Measurements from ENCODE around the gene HEATR5B. TPM values are rescaled to one million over a fixed set of nuclear protein-coding genes. Genes with fewer than 3 reads are reported as not detected.
"Not testable (repeated sequence)": the region's sequence is repeated elsewhere in the genome, so short reads cannot be mapped to it uniquely, and the experiment has no call there.

Gene HEATR5B
- total RNA-seq, 1 donor: 29.3 TPM

GRCh38 chr2:37000988-37001556 is 83.1 kb downstream of the HEATR5B start:
- no peaks in the 10 kb centered on the region for H3K79me2 ChIP-seq (ENCODE audit: insufficient read depth, low read length)

DNA sequence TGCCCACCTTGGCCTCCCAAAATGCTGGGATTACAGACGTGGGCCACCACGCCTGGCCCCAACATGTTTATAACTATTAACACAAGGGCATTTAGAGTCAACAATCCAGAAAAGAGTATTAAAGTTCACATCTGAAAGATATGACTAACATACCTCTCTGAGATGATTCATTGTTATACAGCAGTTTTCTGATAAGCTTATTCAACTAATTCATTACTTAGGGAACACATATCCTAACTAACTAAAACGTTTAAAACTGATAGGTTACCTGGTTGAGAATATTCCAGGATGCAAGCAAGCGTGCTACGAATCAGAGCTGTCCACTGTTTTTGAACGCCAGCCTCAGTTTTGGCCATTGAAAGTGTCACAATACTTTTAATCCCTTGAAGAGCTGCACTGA is 83.9 kb downstream of the HEATR5B start:
- peaks cover 7% of the 10 kb centered on the region for H3K4me1 ChIP-seq (ENCODE audit: insufficient read depth, low read length)
- peak; percentile 44 for DNase-seq (ENCODE audit: insufficient read length, low spot score, missing footprints)

More at GRCh38 chr2:37000988-37001556, 83.1 kb downstream of the HEATR5B start:
- Histone ChIP-seq H3K4me3 (ENCODE audit: insufficient read depth, low read length) (no peak overlapping the region), H3K4me1 (ENCODE audit: insufficient read depth, low read length) (peaks cover 7% of the 10 kb centered on the region), H3K27me3 (ENCODE audit: insufficient read depth, low read length) (no peaks in the 10 kb centered on the region), H2AFZ (ENCODE audit: low read length) (no peak overlapping the region), H3K36me3 (ENCODE audit: insufficient read depth, low read length) (peaks cover 28% of the 10 kb centered on the region), H3K4me2 (ENCODE audit: insufficient read depth, low read length) (no peak overlapping the region), H4K20me1 (ENCODE audit: insufficient read depth, low read length) (no peaks in the 10 kb centered on the region), H3K9me3 (ENCODE audit: low read depth, low read length) (no peaks in the 10 kb centered on the region), H3K27ac (ENCODE audit: low read depth, low read length) (no peak overlapping the region)
- TF ChIP-seq CTCF (IDR thresholded peaks at IDR 0.05; ENCODE audit: extremely low read depth, low read depth, low read length): no peak
- no peak for DNase-seq (ENCODE audit: insufficient read length, low spot score, missing footprints)

GRCh38 chr2:36999416-36999815 is 84.8 kb downstream of the HEATR5B start:
- not testable (repeated sequence) for H3K79me2 ChIP-seq (ENCODE audit: insufficient read depth, low read length); H4K20me1 ChIP-seq (ENCODE audit: insufficient read depth, low read length); H3K4me1 ChIP-seq (ENCODE audit: insufficient read depth, low read length); H3K9me3 ChIP-seq (ENCODE audit: low read depth, low read length); H3K4me2 ChIP-seq (ENCODE audit: insufficient read depth, low read length); H2AFZ ChIP-seq (ENCODE audit: low read length); H3K27me3 ChIP-seq (ENCODE audit: insufficient read depth, low read length); DNase-seq (ENCODE audit: insufficient read length, low spot score, missing footprints); H3K27ac ChIP-seq (ENCODE audit: low read depth, low read length); H3K4me3 ChIP-seq (ENCODE audit: insufficient read depth, low read length)
- peaks cover 26% of the 10 kb centered on the region for H3K36me3 ChIP-seq (ENCODE audit: insufficient read depth, low read length)

More for the DNA sequence above, 83.9 kb downstream of the HEATR5B start:
- no peak overlapping the region for H2AFZ ChIP-seq (ENCODE audit: low read length)
- no peak overlapping the region for H3K4me2 ChIP-seq (ENCODE audit: insufficient read depth, low read length)
- H4K20me1 ChIP-seq (ENCODE audit: insufficient read depth, low read length): no peaks in the 10 kb centered on the region
- H3K4me3 ChIP-seq (ENCODE audit: insufficient read depth, low read length): no peak overlapping the region
- no peak for TF ChIP-seq CTCF (IDR thresholded peaks at IDR 0.05; ENCODE audit: extremely low read depth, low read depth, low read length)
- no peaks in the 10 kb centered on the region for H3K27me3 ChIP-seq (ENCODE audit: insufficient read depth, low read length)
- no peaks in the 10 kb centered on the region for H3K9me3 ChIP-seq (ENCODE audit: low read depth, low read length)
- H3K79me2 ChIP-seq (ENCODE audit: insufficient read depth, low read length): no peaks in the 10 kb centered on the region
- H3K36me3 ChIP-seq (ENCODE audit: insufficient read depth, low read length): peaks cover 26% of the 10 kb centered on the region
- H3K27ac ChIP-seq (ENCODE audit: low read depth, low read length): peak overlapping the region; percentile 0

DNA sequence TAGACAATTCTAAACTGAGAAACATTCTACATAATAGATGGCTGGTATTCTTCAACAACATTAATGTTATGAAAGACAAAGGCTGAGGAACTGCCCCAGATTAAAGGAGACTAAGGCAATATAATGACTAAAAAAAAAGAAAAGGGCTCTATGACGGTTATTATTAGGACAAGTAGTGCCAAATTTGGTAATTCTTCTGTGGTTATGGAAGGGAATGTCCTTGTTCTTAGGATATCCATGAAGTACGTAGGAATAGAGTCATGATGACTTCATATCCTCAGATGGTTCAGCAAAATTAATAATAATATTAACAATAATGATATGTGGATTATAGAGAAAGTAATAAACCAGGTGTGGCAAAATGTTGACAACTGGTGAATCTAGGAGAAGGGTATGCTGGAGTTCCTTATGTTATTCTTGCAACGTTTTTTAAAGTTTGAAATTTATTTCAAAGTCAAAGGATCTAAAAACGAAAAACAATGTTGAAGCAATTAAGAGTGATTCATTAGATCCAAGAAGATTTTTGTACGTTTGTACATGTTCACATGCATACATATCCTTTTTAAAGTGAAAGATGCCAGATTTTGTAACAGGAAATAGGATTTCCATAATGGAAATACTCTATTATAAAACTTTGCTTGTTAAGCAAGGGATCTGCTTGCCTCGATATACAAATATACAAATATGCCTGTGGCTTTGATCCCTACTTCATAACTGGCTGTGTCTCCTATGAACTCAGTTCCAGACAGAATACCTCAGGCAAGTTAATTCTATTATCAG is 90.1 kb downstream of the HEATR5B start:
- DNase-seq (ENCODE audit: insufficient read length, low spot score, missing footprints): no peak
- TF ChIP-seq CTCF (IDR thresholded peaks at IDR 0.05; ENCODE audit: extremely low read depth, low read depth, low read length): no peak
- no peaks in the 10 kb centered on the region for H3K27me3 ChIP-seq (ENCODE audit: insufficient read depth, low read length)
- H3K27ac ChIP-seq (ENCODE audit: low read depth, low read length): no peak overlapping the region
- no peaks in the 10 kb centered on the region for H4K20me1 ChIP-seq (ENCODE audit: insufficient read depth, low read length)
- H3K9me3 ChIP-seq (ENCODE audit: low read depth, low read length): no peaks in the 10 kb centered on the region
- H3K4me1 ChIP-seq (ENCODE audit: insufficient read depth, low read length): no peaks in the 10 kb centered on the region
- no peak overlapping the region for H3K4me3 ChIP-seq (ENCODE audit: insufficient read depth, low read length)
- no peak overlapping the region for H3K4me2 ChIP-seq (ENCODE audit: insufficient read depth, low read length)
- peaks cover 8% of the 10 kb centered on the region for H3K36me3 ChIP-seq (ENCODE audit: insufficient read depth, low read length)
- H2AFZ ChIP-seq (ENCODE audit: low read length): no peak overlapping the region
- H3K79me2 ChIP-seq (ENCODE audit: insufficient read depth, low read length): no peaks in the 10 kb centered on the region
